ENCODE results near the gene TBXA2R.
"Not testable (repeated sequence)": the region's sequence is repeated elsewhere in the genome, so short reads cannot be mapped to it uniquely, and the experiment has no call there.

Gene TBXA2R

DNA sequence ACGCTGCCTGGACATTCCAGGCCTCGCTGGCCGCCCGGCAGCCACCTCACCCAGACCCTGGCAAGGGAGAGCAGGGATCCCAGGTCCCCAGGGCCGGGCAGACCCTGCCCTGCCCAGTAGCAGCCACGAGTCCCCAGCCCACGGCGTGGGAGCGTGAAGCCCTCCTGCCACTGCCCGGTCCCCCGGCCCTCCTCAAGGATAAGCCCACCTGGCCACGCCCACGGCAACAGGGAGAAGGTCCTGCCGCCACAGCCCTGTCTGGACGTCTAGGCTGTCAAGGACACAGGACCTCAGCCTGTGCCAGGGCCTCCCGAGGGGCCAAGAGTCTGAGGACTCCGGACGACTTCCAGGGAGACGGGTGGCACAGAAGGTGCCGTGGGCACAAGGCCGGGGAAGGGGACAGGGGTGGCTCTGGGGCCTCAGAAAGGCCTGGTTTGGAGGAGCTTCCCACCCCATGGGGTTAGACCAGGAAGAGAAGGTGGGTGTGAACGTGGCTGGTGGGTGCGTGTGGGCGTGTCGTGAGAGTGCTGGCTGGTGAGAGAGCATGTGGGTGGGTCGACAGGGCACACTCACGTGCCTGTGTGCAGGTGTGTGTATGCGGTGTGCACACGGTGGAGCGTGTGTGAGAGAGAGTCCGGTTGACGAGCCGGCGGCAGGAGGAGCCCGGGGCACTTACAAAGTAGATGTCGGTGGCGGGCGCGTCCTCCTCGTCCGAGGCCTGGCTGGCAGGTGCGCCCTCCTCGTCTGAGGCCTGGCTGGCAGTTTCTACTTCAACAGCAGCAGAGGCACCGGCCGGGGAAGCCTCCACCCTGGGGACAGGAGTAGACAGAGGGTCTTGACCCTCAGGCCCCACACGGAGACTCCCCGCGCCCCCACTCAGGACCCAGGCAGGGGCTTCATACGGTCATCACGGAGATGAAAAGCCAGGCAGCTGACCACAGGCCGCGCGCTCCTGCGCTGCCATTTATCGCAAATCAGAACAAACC is 31.8 kb upstream of the TBXA2R start:
- no peak for DNase-seq

DNA sequence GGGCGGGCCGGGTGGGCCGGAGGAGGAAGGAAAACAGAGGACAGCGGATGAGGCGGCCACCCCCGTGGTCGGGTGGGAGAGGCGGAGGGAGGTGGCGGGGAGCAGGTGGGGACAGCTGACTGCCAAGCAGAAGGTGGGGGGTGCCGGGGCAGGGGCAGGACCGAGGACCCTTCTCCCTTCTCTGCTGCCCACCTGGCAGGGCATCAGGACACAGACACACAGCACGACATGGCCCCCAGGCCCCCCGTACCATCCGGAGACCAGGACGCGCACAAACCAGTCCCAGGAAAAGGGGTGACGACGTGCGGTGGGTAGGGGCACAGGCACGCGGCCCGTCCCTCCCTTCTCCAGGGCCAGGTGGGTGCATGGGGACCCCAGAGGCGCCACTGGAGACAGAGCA is 30.9 kb upstream of the TBXA2R start:
- no peak for DNase-seq

DNA sequence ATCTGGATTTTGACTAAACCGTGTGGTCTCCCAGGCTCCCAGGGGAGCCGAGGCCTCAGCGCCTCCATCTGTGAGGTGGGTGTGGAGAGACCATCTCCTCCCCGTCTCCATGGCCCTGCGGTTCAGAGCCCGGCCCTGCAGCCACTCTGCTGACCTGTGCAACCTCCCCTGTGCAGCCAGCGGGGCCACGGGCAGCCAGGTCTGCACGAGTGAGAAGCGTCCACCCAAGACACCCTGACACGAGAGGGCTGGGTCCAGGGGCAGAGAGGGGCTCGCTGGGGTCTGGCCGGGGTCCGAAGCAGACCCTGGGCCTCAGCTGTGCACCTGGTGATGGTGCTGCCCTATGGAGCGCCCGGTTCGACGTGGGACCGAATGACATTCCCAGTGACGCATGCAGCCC is 30.3 kb upstream of the TBXA2R start:
- DNase-seq = no peak

DNA sequence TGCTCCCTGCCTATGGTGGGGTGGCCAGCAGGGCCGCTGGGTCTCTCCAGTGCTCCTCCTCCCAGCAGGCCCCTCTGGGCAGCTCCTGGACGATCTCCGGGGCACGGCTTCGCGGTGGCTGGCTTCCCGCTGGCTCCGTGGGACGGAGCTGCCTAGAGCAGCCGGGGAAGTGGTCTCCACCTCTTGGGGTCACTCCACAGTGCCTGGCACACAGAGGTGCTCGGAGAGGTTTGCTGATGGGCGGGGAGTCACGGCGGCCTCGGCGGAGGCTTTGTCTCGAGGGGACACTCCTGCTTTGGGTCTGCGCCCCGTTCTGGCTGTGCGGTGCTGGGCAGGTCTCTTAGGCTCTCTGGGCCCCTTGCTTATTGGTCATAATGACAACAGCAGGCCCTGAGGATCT is 29.8 kb upstream of the TBXA2R start:
- DNase-seq = no peak

DNA sequence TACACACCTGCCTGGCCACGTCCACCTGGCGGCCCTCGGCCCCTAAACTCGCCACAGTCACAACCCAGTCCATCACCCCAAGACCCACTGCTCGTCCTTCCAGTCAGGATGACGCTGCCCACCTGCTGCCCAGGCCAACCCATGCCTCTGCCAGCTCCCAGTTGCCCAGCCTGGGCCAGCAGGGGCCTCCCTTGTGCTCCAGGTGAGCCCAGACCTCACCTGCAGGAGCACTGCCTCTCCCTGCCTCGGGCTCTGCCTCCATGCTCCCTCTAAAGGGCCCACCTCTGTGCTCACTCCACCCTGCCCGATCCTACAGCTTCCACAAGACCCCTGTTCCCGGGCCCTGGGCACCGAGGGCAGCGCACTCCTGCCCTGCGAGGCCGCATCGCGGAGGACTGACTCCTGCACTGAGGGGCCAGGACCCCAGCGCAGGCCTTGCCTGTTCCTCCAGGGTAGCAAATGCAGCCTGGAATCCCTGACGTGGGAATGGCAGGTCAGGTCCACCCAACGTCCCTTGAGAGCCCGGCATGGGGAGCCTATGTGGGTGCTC is 27.9 kb upstream of the TBXA2R start:
- DNase-seq = no peak

DNA sequence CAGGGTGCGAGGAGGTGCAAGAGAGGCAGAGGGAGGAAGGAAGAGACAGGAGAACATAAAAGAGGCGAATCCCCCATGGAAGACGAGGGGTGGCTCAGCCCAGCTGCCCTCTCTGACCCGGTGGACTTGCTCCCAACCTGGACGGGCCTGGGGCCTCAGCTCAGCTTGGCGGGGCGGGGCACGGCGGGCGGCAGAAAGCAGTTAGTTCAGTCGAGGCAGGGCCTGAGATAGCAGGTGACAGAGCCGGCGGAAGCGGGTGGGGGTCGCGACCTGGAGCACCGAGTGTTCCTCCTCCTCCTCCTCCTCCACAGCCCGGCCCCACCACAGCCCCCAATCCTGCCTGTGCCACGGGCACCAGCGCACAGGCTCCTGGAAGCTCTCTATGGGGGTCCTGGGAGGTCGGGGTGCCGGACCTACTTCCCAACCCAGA is 26.9 kb upstream of the TBXA2R start:
- DNase-seq = no peak

DNA sequence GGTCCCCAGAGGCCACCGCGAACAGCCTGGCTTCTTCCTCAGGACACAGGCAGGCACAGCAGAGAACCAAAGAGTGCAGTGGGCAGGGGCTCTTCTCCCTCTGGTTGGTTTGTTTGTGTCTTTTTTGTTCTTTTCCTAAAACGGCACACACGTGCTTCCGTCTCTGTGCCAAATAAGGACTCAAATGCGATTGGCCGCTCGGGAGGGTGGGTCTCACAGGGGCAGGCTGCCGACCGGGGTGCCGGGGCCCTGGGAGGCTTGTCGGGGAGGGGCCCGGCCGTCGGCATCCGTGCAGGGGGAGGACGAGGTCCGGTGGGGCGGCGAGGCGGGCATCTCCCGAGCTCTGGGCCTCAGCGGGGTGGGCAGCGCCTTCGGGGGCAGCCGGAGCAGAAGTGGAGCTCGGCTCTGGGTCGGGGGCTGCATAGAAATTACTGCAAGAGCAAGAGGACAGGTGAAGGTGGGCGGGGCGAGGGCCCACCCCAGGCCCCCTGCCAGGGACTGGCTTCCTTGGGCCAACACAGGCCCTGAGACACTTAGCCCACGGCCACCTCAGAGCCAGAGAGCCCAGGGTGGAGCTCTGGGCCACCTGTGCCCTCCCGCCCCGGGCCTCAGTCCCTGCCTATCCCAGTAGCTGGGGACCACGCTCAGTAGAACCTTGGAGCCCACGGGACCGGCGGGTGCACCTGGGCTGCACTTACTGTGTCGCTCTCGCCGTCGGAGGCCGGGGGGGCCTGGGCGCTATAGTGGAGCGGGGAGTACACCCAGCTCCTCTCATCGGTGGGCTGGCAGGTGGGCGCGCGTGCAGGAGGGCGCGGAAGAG is 26.3 kb upstream of the TBXA2R start:
- no peak for DNase-seq

DNA sequence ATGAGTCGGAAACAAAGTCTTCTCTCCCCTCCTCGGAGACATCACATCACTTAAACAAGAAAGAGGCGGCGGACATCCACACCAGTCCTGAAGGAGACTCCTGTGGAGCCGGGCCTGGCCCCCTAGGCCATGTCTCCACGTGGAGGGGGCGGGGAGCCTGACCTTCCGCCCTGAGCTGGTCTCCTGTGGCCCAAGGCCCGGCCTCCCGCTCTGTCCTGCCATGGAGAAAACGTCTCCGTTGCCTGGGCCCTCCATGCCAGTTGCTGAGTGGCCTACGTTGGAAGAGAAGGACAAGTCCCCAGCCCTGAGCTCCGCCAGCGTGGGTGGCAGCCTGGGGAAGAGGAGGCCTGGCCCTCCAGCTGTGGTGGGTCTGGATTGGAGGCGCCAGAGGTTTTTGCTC is 25.4 kb upstream of the TBXA2R start:
- no peak for DNase-seq

DNA sequence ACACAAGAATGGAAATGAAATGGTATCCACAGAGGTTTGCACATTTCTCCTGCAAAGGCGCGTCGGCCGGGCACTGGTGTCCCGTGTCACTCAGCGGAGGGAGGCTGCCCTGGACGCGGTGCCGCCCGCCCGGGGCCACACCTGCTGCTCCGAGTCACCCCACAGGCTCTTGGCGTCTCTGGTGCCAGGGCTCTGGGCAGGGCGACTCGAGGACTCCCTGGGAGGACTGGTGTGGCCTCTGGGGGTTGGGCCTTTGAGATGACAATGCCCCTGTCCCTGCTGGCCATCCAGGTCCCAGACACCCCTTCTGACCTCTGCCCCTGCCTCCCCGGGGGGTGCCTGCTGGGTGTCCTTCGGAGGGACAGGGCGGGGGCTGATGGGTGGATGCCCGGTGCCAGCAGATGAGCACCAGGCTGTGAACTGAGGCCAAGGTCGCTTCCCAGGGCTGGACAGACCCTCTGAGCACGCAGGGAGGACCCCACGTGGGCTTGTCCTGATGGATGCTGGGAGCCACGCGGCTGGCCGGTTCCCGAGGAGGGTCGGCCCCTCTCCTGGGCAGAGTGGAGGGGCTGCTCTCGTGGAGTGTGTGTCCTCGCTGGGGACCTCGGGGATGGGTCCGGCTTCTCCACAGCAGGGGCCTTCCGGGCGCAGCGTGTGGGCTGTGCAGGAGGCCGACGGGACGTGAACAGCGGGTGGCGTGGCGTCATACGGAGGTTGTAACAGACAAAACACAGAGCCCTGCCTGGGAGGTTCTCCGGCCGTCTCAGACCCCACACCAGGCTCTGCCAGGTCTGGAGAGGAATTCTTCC is 24.6 kb upstream of the TBXA2R start:
- no peak for DNase-seq

DNA sequence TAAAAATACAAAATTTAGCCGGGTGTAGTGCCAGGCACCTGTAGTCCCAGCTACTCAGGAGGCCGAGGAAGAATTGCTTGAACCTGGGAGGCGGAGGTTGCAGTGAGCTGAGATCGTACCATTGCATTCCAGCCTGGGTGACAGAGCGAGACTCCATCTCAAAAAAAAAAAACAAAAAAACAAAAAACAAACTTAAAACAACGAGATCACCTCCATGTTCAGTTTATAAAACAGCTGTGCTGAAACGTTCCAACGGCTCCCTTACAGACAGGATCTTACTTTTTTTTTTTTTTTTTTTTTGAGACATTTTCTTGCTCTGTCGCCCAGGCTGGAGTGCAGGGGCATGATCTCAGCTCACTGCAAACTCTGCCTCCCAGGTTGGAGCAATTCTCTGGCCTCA is 22.1 kb upstream of the TBXA2R start:
- not testable (repeated sequence) for DNase-seq

DNA sequence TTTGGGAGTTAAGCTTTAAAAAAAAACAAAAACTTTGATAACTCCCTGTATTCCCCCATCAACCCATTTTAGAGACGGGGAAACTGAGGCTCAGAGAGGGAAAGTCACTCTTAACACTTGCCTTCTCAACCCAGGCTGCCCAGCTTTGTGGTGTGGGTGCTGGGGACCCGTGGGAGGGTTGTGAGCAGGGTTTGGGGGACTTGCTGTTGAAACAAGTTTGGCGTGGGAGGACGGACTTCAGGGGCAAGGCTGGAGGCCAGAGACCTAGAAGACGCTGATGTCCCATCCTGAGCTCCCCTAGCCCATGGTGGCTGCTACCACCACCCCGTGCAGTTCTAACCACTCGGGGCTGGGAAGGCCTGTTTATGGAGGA is 20.7 kb upstream of the TBXA2R start:
- DNase-seq = no peak

DNA sequence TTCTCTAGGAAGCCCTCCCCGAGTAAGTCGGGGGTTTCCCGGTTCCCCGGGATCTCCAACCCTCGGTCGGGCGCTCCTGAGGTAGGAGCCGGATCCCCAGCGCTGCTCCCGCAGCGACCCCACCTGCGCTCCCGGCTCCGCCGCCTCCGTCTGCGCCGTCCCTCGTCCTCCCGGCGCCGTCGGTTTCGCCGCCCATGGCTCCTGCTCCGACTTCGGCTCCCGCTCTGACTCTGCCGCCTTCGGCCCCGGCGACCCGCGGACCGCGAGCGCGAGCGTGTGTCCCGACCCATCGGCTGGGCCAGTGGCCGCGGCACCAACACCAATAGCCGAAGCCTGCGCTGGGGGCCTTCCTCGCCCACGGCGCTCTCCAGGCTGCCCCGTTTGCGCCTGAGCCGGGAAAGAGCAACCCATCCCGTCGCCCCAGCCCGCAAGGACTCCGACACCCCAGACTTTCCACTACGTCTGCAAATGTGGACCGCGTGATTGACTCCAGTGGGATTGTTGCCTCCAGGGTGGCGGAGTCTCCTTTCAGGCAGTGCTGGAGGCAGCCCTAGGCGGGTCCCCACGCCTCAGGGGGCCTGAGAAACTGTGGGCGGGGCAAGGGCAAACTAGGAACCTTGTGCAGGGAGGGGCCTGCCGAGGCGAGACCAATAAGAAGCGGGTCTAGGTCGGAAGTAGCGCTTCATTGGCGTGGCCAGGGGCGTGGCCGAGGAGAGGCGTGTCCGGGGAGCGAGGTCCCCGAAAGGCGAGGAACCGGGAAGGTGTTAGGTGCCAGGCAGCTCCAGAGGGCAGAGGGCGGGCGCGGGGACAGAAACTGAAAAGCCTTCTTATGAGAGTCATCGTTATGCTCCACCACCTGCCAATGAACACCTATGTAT is 20.0 kb upstream of the TBXA2R start, which contains the start of gene CACTIN:
TSS of gene CACTIN (minus strand) at position 318 of the 878 bp plus-strand sequence. CDS start at position 290, 28 bp downstream.
- DNase-seq = peak; percentile 96

DNA sequence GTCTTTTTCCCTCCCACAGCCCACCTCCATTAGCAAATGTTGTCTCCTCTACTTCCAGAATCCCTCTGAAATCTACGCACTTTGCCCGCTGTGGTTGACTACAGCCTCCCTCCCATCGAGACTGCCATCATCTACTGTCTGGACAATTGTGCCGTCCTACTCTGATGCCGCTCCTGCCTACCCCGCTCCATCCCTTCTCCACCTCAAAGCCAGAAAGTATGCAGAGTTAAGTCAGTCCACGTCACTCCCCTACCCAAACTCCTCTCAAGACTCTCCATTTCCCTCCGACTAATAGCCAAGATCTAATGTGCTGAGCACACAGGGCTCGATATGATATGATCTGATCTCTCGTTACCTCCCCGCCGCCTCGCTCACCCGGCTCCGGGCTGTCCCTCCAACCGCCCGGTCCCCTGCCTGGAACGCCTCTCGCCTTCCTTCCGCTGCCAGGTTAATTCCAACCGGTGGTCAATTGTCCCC is 19.4 kb upstream of the TBXA2R start:
- DNase-seq = no peak

DNA sequence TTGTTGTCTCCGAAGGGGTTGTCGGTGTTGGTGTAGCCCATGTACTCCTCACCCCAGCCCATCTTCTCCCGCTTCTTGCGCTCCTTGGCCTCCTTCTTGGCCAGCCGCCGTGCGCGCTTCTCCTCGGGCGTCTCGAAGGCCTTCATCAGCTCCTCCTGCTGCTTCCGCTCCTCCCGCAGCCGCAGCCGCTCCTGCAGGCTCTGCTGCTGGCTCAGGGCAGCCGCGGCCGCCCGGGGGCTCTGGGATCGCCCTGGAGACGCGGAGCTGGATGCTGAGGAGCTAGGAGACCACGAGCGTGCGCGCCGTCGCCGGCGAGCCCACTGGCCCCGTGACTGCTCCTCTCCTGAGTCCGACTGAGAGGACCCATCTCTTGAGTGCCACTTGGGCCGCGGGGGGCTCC is 17.0 kb upstream of the TBXA2R start:
- no peak for DNase-seq

DNA sequence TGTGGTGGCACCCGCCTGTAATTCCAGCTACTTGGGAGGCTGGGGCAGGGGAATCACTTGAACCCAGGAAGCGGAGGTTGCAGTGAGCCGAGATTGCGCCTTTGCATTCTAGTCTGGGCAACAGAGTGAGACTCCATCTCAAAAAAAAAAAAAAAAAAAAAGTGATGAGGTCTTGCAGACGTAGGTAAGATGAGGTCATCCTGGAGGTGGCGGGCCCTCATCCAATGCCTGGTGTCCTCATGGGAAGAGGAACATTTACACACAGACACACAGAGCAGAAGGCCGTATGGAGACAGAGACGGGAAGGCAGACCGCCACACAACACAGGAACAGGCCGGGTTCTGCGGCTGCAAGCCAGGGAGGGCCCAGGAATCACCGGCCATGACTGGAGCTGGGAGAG is 15.5 kb upstream of the TBXA2R start:
- no peak for DNase-seq

DNA sequence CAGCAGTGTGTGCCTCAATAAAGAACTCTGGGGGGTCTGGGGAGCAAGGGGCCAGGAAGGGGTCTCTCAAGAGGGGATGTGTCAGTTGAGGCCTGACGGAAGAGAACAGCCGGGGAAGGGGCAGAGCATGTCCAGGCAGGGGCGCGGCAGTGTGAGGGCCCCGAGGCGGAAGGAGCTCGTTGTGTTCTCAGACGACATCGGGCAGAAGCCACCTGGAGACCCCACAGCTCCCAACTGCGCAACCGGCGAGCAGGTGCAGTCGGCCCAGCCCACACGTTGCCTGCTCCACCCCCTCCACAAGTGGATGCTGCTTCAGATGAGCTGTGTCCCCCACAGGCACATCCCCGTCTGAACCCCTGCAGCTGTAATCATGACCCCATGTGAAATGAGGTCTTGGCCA is 15.0 kb upstream of the TBXA2R start:
- no peak for DNase-seq

DNA sequence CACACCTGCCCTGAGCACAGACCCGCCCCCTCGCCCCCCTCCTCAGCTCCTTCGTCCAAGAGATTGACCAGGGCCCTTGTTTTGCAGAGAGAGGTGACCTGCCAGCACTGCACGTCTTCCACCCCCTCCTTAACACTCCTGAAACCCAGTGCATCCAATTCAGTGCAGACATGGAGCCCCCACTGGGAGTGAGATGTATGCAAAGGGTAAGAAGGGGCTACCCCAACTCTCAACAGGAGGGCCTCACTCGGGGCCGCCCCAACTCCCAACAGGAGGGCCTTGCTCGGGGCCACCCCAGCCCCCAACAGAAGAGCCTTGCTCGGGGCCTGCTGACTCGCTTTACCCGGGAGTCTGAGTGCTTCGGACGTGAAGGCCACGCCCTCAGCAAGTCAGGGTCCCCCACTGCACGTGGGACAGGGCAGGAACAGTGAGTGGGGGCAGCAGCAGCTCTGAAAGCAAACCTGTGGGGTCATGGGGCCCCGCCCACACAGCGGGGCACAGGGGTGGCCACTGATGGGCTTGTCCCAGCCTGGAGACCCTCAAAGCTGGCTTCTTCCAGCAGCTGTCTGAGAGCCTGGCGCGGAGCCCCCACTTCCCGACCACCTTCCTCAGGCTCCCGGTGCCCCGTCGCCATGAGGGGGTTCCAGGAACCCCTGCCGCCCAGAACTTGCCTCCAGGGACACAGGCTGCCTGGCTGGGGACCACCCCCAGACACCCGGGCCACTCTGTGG is 14.3 kb upstream of the TBXA2R start:
- DNase-seq = no peak

DNA sequence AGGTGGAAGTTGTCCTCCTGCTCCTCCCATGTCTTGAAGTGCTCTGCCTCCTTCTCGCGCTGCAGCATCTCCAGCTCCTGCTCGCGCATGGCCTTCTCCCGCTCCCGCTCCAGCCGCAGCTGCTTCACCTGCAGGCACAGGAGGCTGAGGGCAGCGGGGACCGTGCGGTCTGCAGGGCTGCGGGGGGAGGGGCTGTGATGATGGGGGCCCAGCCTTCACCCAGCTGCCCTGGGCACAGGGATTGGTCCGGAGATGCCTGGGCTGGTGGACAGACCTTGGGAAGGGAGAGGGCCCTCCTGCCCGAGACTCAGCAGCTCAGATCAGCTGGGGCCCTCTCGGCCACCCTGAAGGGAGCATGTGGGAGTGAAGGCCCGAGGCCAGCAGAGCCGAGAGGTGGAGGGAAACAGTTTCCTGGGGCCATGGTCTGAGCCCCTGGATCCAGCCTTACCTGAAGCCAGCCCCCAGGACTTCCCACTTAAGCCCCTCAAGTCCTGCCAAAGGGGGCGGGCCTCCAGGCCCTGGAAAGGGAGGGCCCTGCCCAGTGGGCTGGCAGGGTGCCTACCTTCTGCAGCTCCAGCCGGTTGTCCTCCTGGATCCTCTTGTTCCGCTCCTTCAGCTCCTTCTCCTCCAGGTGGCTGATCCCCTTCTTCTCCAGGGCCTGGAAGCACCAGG is 13.6 kb upstream of the TBXA2R start:
- no peak for DNase-seq

DNA sequence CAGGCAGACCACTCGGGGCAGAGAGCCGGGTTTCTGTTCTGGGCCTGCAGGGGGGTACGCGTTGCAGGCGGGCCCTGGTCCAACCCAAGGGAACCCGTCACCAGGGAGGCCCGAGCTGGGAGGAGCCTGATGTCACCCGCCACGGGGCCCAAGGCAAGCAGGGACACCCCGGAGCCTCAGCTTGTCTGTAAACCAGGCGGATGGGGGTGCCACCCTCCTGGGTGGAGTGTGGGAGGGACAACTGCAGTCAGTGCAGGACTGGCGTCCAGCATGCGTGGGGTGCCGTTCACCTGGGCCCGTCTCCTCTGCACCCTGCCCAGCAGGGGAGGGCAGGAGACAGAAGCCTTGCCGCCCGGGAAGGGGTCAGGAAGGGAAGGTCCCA is 12.9 kb upstream of the TBXA2R start:
- no peak for DNase-seq
